HEK293 (cell line): Measurements from ENCODE around the gene ATF5.

Experiments
- CTCF ChIA-PET: fragments of 350-600 bp; formaldehyde crosslinking; extraction: SDS; loops from one replicate; lab custom pipeline; 2021; ENCODE audit warnings: antibody characterized with exemption; lab: Yijun Ruan, JAX
- POLR2A ChIA-PET: fragments of 300-600 bp; formaldehyde crosslinking; extraction: SDS; loops from one replicate; lab custom pipeline; 2020; ENCODE audit warnings: antibody characterized with exemption, inconsistent platforms; lab: Yijun Ruan, JAX
- H3K27ac ChIP-seq: fragments of 200-500 bp; sonication (Bioruptor generic); 2 replicates; pipeline ENCODE4 v1.5.1; 2014; ENCODE audit warnings: low read depth, low read length, control low read depth, inconsistent platforms; ENCODE audit errors: extremely low read depth
- H3K36me3 ChIP-seq, 2 experiments: fragments of 200-500 bp in 1 of 2; sonication (Bioruptor generic) in 1 of 2; 1 replicate in 1 of 2; 2 replicates in 1 of 2; pipeline ENCODE4 v1.5.1; 2014 to 2017; ENCODE audit warnings: inconsistent platforms in 2 of 2, low read length in 2 of 2; ENCODE audit not compliant: control insufficient read depth in 2 of 2, insufficient read depth in 1 of 2
- H3K4me1 ChIP-seq: fragments of 200-500 bp; sonication (Bioruptor generic); 2 replicates; pipeline ENCODE4 v1.5.1; 2014; ENCODE audit warnings: mild to moderate bottlenecking, low read length, inconsistent platforms; ENCODE audit not compliant: control insufficient read depth, insufficient read depth
- H3K4me3 ChIP-seq: 2 replicates; pipeline ENCODE4 v1.5.1; 2011; ENCODE audit warnings: low read depth, mild to moderate bottlenecking, control low read depth, low read length, moderate library complexity
- H3K9me3 ChIP-seq: fragments of 200-500 bp; sonication (Bioruptor generic); 2 replicates; pipeline ENCODE4 v1.5.1; 2014; ENCODE audit warnings: low read depth, low read length, inconsistent platforms; ENCODE audit not compliant: control insufficient read depth, insufficient read depth
- ATF2 ChIP-seq: fragments of 450-650 bp; formaldehyde crosslinking; IDR thresholded peaks from 2 replicates; pipeline ENCODE4 v1.5.1; 2016; ENCODE audit warnings: missing biosample characterization, missing genetic modification characterization, low read depth
- BCL11B ChIP-seq: fragments of 450-650 bp; formaldehyde crosslinking; IDR thresholded peaks from 2 replicates; pipeline ENCODE4 v1.5.1; 2016; ENCODE audit warnings: low read depth, missing biosample characterization, missing genetic modification characterization
- FEZF1 ChIP-seq: fragments of 450-650 bp; formaldehyde crosslinking; IDR thresholded peaks from 2 replicates; pipeline ENCODE4 v1.5.1; 2016; ENCODE audit warnings: missing biosample characterization, missing genetic modification characterization
- PRDM10 ChIP-seq: fragments of 450-650 bp; formaldehyde crosslinking; IDR thresholded peaks from 2 replicates; pipeline ENCODE4 v1.5.1; 2016; ENCODE audit warnings: missing biosample characterization, missing genetic modification characterization
- ZBTB48 ChIP-seq: fragments of 450-650 bp; formaldehyde crosslinking; IDR thresholded peaks from 2 replicates; pipeline ENCODE4 v1.5.1; 2016; ENCODE audit warnings: missing biosample characterization, missing genetic modification characterization
- ZBTB6 ChIP-seq: fragments of 450-650 bp; formaldehyde crosslinking; IDR thresholded peaks from 2 replicates; pipeline ENCODE4 v1.5.1; 2017; ENCODE audit warnings: missing biosample characterization, missing genetic modification characterization
- ZNF19 ChIP-seq: fragments of 450-650 bp; formaldehyde crosslinking; IDR thresholded peaks from 2 replicates; pipeline ENCODE4; 2016; ENCODE audit warnings: missing biosample characterization, missing genetic modification characterization, low read depth
- ZNF292 ChIP-seq: fragments of 450-650 bp; formaldehyde crosslinking; IDR thresholded peaks from 2 replicates; pipeline ENCODE4 v1.5.1; 2016; ENCODE audit warnings: low read depth, missing biosample characterization, missing genetic modification characterization, borderline replicate concordance
- ZNF324 ChIP-seq: fragments of 450-650 bp; formaldehyde crosslinking; IDR thresholded peaks from 2 replicates; pipeline ENCODE4 v1.5.1; 2016; ENCODE audit warnings: missing biosample characterization, missing genetic modification characterization
- ZNF341 ChIP-seq: fragments of 450-650 bp; formaldehyde crosslinking; IDR thresholded peaks from 2 replicates; pipeline ENCODE4; 2016; ENCODE audit warnings: low read depth, missing biosample characterization, missing genetic modification characterization
- ZNF366 ChIP-seq: fragments of 450-650 bp; formaldehyde crosslinking; conservative IDR thresholded peaks from 2 replicates; pipeline ENCODE4 v1.5.1; 2016; ENCODE audit warnings: missing biosample characterization, missing genetic modification characterization
- ZNF404 ChIP-seq: fragments of 450-650 bp; formaldehyde crosslinking; IDR thresholded peaks from 2 replicates; pipeline ENCODE4 v1.5.1; 2017; ENCODE audit warnings: missing biosample characterization, missing genetic modification characterization
- ZNF449 ChIP-seq: fragments of 450-650 bp; formaldehyde crosslinking; IDR thresholded peaks from 2 replicates; pipeline ENCODE4 v1.5.1; 2017; ENCODE audit warnings: missing biosample characterization, mild to moderate bottlenecking, missing genetic modification characterization, moderate library complexity
- ZNF473 ChIP-seq: fragments of 450-650 bp; formaldehyde crosslinking; IDR thresholded peaks from 2 replicates; pipeline ENCODE4 v1.5.1; 2017; ENCODE audit warnings: missing biosample characterization, missing genetic modification characterization
- ZNF544 ChIP-seq: fragments of 450-650 bp; formaldehyde crosslinking; IDR thresholded peaks from 2 replicates; pipeline ENCODE4 v1.5.0; 2017; ENCODE audit warnings: missing biosample characterization, missing genetic modification characterization
- ZNF549 ChIP-seq: fragments of 450-650 bp; IDR thresholded peaks from 2 replicates; pipeline ENCODE4 v1.5.1; 2018; ENCODE audit warnings: missing biosample characterization, missing genetic modification characterization, mild to moderate bottlenecking, inconsistent platforms, moderate library complexity
- ZNF571 ChIP-seq: fragments of 450-650 bp; formaldehyde crosslinking; IDR thresholded peaks from 2 replicates; pipeline ENCODE4 v1.5.0; 2017; ENCODE audit warnings: missing biosample characterization, missing genetic modification characterization
- ZNF610 ChIP-seq: fragments of 450-650 bp; formaldehyde crosslinking; IDR thresholded peaks from 2 replicates; pipeline ENCODE4 v1.5.1; 2016; ENCODE audit warnings: missing biosample characterization, missing genetic modification characterization, borderline replicate concordance
- ZNF623 ChIP-seq: fragments of 450-650 bp; formaldehyde crosslinking; IDR thresholded peaks from 2 replicates; pipeline ENCODE4 v1.5.1; 2016; ENCODE audit warnings: missing biosample characterization, missing genetic modification characterization
- ZNF664 ChIP-seq: fragments of 450-650 bp; formaldehyde crosslinking; IDR thresholded peaks from 2 replicates; pipeline ENCODE4 v1.5.1; 2016; ENCODE audit warnings: missing biosample characterization, missing genetic modification characterization

The ATF5 gene

GRCh38 chr19:49906879-49907564 lies 22.0 kb upstream of the ATF5 start:
- Histone ChIP-seq H3K4me1 (no peaks in the 10 kb centered on the region), H3K4me3 (no peak overlapping the region), H3K36me3 (peaks cover 30 to 49% of the 10 kb centered on the region in 2 experiments), H3K9me3 (no peaks in the 10 kb centered on the region), H3K27ac (no peak overlapping the region)
- ChIA-PET POLR2A (interaction anchor here (0.6 to 1.5 kb wide), 6 partner anchors 10 to 104 kb away, joined by 3 to 4 read pairs (median 3); partner anchors contain the start of gene AKT1S1), CTCF (no interaction called here)
- no peak for TF ChIP-seq ZNF449
- TF ChIP-seq ZNF366 = no peak
- no peak for TF ChIP-seq ZNF664 (tag by site-specific recombination)
- no peak for TF ChIP-seq ZBTB48 (tag by site-specific recombination)
- no peak for TF ChIP-seq ZNF571 (tag by site-specific recombination)
- TF ChIP-seq ZNF549 (tag by site-specific recombination) = no peak
- no peak for TF ChIP-seq FEZF1
- TF ChIP-seq ZNF610 (tag by site-specific recombination) = no peak
- no peak for TF ChIP-seq ZNF544 (tag by site-specific recombination)
- TF ChIP-seq ZNF324 (tag by site-specific recombination) = no peak
- TF ChIP-seq PRDM10 (tag by site-specific recombination) = no peak
- TF ChIP-seq ZNF292 = no peak
- TF ChIP-seq ATF2 (tag by site-specific recombination) = no peak
- no peak for TF ChIP-seq ZNF19 (tag by site-specific recombination)

GRCh38 chr19:49907745-49908446 lies 21.1 kb upstream of the ATF5 start:
- Histone ChIP-seq H3K4me3 (no peak overlapping the region), H3K27ac (0 out of 2 replicates have a peak overlapping the region, but pooled peaks have one; percentile 3), H3K9me3 (no peaks in the 10 kb centered on the region), H3K36me3 (peaks cover 38 to 55% of the 10 kb centered on the region in 2 experiments), H3K4me1 (no peaks in the 10 kb centered on the region)
- ChIA-PET POLR2A (interaction anchor here (1.2 to 2.6 kb wide), 3 partner anchors 9 to 21 kb away, joined by 3 to 14 read pairs (median 4); partner anchors contain the start of genes ATF5 and NUP62), CTCF (no interaction called here)
- TF ChIP-seq BCL11B = no peak
- no peak for TF ChIP-seq ZNF341
- no peak for TF ChIP-seq ZNF404 (tag by site-specific recombination)
- no peak for TF ChIP-seq ZNF473
- 0 out of 2 replicates have a peak, but pooled peaks have one; percentile 32 for TF ChIP-seq ZBTB6 (tag by site-specific recombination)
- no peak for TF ChIP-seq ZNF623 (tag by site-specific recombination)
